Measurements from ENCODE around the gene OSBPL2. TPM values are rescaled to one million over a fixed set of nuclear protein-coding genes. Genes with fewer than 3 reads are reported as not detected.

Gene OSBPL2
- total and polyA plus RNA-seq, 7 experiments from 2014 or later, result 14.6 to 80.8 (median 58.3) TPM

DNA sequence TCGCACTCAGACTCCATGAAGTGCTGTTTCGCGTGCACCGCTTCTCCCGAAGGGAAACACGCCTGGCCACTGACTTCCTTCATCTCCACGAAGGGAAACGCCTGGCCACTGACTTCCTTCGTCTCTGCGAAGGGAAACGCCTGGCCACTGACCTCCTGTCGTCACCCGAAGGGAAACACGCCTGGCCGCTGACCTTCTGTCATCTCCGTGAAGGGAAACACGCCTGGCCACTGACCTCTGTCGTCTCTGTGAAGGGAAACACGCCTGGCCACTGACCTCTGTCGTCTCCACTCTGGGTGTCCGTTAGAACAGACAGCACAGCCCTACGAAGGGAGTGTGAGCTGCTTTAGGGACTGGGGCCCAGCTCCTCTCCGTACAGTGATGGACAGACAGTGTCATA is 47.4 kb downstream of the OSBPL2 start:
- Histone ChIP-seq H3K9me3 (ENCODE audit: control insufficient read depth in 2 of 3, low read length in 3 of 3) (no peaks in the 10 kb centered on the region), H3K27ac (ENCODE audit: low read depth, low read length) (no peak overlapping the region), H3K4me1 (ENCODE audit: control insufficient read depth in 2 of 2, insufficient read depth in 2 of 2, low read length in 2 of 2) (no peaks in the 10 kb centered on the region), H3K27me3 (ENCODE audit: control insufficient read depth in 2 of 2, insufficient read depth in 2 of 2, low read length in 2 of 2) (no peaks in the 10 kb centered on the region), H3K36me3 (ENCODE audit: control insufficient read depth in 2 of 3, insufficient read depth in 3 of 3, low read length in 3 of 3) (peaks cover 0 to 87% (median 8%) of the 10 kb centered on the region in 3 experiments), H3K4me3 (ENCODE audit: low read length) (no peak overlapping the region)
- Mint-ChIP-seq H3K4me3 (no peak overlapping the region), H3K9me3 (no peaks in the 10 kb centered on the region), H3K36me3 (peaks cover 4 to 30% (median 12%) of the 10 kb centered on the region in 5 donors), H3K4me1 (no peaks in the 10 kb centered on the region), H3K27ac (no peak overlapping the region), H3K27me3 (no peaks in the 10 kb centered on the region)
- no peak for DNase-seq
- no peak for ATAC-seq
- intact Hi-C loops (cut with micrococcal nuclease), result no loop called here
- CTCF ChIA-PET, result interaction anchor here (0.6 kb wide), 1 partner anchor 275 kb away, joined by 3 read pairs; no protein-coding TSS in a partner anchor
- POLR2A ChIA-PET, result no interaction called here

GRCh38 chr20:62286493-62287064 is 48.3 kb downstream of the OSBPL2 start:
- no peak for DNase-seq
- ChIA-PET POLR2A (no interaction called here), CTCF (no interaction called here)
- peaks cover 0 to 86% (median 6%) of the 10 kb centered on the region in 3 experiments for H3K36me3 ChIP-seq (ENCODE audit: control insufficient read depth in 2 of 3, insufficient read depth in 3 of 3, low read length in 3 of 3)
- no peak overlapping the region for H3K4me3 ChIP-seq (ENCODE audit: low read length)
- H3K4me1 Mint-ChIP-seq, result peaks cover 0 to 4% (median 0%) of the 10 kb centered on the region in 7 donors
- ATAC-seq, result no peak
- no peaks in the 10 kb centered on the region for H3K27me3 ChIP-seq (ENCODE audit: control insufficient read depth in 2 of 2, insufficient read depth in 2 of 2, low read length in 2 of 2)
- intact Hi-C loops (cut with micrococcal nuclease), result no loop called here
- no peaks in the 10 kb centered on the region for H3K9me3 ChIP-seq (ENCODE audit: control insufficient read depth in 2 of 3, low read length in 3 of 3)
- H3K27me3 Mint-ChIP-seq, result no peaks in the 10 kb centered on the region
- no peak overlapping the region for H3K27ac ChIP-seq (ENCODE audit: low read depth, low read length)
- no peaks in the 10 kb centered on the region for H3K9me3 Mint-ChIP-seq
- no peak overlapping the region for H3K27ac Mint-ChIP-seq
- H3K36me3 Mint-ChIP-seq, result peaks cover 4 to 25% (median 11%) of the 10 kb centered on the region in 5 donors
- H3K4me1 ChIP-seq (ENCODE audit: control insufficient read depth in 2 of 2, insufficient read depth in 2 of 2, low read length in 2 of 2), result no peaks in the 10 kb centered on the region
- no peak overlapping the region for H3K4me3 Mint-ChIP-seq

GRCh38 chr20:62287129-62287528 is 48.8 kb downstream of the OSBPL2 start:
- no peaks in the 10 kb centered on the region for H3K9me3 ChIP-seq (ENCODE audit: control insufficient read depth in 2 of 3, low read length in 3 of 3)
- CTCF ChIA-PET, result no interaction called here
- peaks cover 0 to 86% (median 4%) of the 10 kb centered on the region in 3 experiments for H3K36me3 ChIP-seq (ENCODE audit: control insufficient read depth in 2 of 3, insufficient read depth in 3 of 3, low read length in 3 of 3)
- no peak overlapping the region for H3K27ac ChIP-seq (ENCODE audit: low read depth, low read length)
- intact Hi-C loops (cut with micrococcal nuclease), result no loop called here
- H3K4me1 ChIP-seq (ENCODE audit: control insufficient read depth in 2 of 2, insufficient read depth in 2 of 2, low read length in 2 of 2), result peaks cover 0 to 4% of the 10 kb centered on the region in 2 donors
- H3K27me3 Mint-ChIP-seq, result no peaks in the 10 kb centered on the region
- peaks cover 0 to 4% (median 0%) of the 10 kb centered on the region in 7 donors for H3K4me1 Mint-ChIP-seq
- DNase-seq (no peak), ATAC-seq (no peak)
- no peak overlapping the region for H3K27ac Mint-ChIP-seq
- H3K4me3 Mint-ChIP-seq, result no peak overlapping the region
- no peaks in the 10 kb centered on the region for H3K27me3 ChIP-seq (ENCODE audit: control insufficient read depth in 2 of 2, insufficient read depth in 2 of 2, low read length in 2 of 2)
- H3K4me3 ChIP-seq (ENCODE audit: low read length), result no peak overlapping the region
- H3K9me3 Mint-ChIP-seq, result no peaks in the 10 kb centered on the region
- H3K36me3 Mint-ChIP-seq, result peaks cover 4 to 20% (median 10%) of the 10 kb centered on the region in 5 donors
- POLR2A ChIA-PET, result no interaction called here

GRCh38 chr20:62287759-62288534 is 49.6 kb downstream of the OSBPL2 start:
- Mint-ChIP-seq H3K27ac (peak overlapping the region in 1 of 9 donors; percentile 26), H3K4me3 (no peak overlapping the region), H3K36me3 (peaks cover 4 to 19% (median 10%) of the 10 kb centered on the region in 5 donors), H3K27me3 (no peaks in the 10 kb centered on the region), H3K9me3 (no peaks in the 10 kb centered on the region), H3K4me1 (peaks cover 0 to 4% (median 0%) of the 10 kb centered on the region in 7 donors)
- CTCF ChIA-PET, result no interaction called here
- Histone ChIP-seq H3K27ac (ENCODE audit: low read depth, low read length) (no peak overlapping the region), H3K9me3 (ENCODE audit: control insufficient read depth in 2 of 3, low read length in 3 of 3) (no peaks in the 10 kb centered on the region), H3K27me3 (ENCODE audit: control insufficient read depth in 2 of 2, insufficient read depth in 2 of 2, low read length in 2 of 2) (no peaks in the 10 kb centered on the region), H3K4me1 (ENCODE audit: control insufficient read depth in 2 of 2, insufficient read depth in 2 of 2, low read length in 2 of 2) (peaks cover 0 to 8% of the 10 kb centered on the region in 2 donors), H3K4me3 (ENCODE audit: low read length) (no peak overlapping the region), H3K36me3 (ENCODE audit: control insufficient read depth in 2 of 3, insufficient read depth in 3 of 3, low read length in 3 of 3) (peaks cover 0 to 83% (median 4%) of the 10 kb centered on the region in 3 experiments)
- no peak for ATAC-seq
- intact Hi-C loops (cut with micrococcal nuclease), result no loop called here
- no peak for DNase-seq
- POLR2A ChIA-PET, result no interaction called here

DNA sequence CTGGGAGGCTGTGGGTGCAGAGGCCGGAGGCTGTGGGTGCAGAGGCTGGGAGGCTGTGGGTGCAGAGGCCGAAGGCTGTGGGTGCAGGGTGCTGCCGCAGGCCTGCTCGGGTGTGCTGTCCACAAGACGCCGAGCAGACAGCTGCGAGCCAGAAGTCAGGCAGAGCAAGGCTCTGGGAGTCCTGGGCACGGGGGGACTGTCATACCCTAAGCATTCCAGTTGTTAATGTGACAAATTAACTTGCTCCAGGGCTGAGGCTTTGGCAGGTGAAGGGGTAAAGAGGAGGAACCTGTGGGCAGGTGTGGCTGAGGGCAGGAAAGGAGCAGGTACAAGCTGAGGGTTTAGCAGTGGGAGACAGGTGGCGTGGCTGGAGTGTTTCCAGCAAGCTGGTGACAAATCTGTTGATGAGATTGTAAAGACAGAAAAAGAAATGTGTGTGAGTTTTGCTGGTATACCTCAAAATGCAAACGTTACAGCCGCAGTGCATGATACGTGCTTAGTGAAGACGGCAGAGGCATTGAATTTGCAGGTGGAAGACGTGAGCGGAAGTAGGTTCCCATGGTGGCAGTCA is 50.3 kb downstream of the OSBPL2 start:
- no peak overlapping the region for H3K27ac ChIP-seq (ENCODE audit: low read depth, low read length)
- intact Hi-C loops (cut with micrococcal nuclease), result no loop called here
- ChIA-PET CTCF (no interaction called here), POLR2A (no interaction called here)
- Mint-ChIP-seq H3K27me3 (no peaks in the 10 kb centered on the region), H3K4me1 (peaks cover 0 to 4% (median 0%) of the 10 kb centered on the region in 7 donors), H3K27ac (peak overlapping the region in 2 of 9 donors; percentile 46 to 60), H3K4me3 (no peak overlapping the region), H3K36me3 (peaks cover 4 to 21% (median 10%) of the 10 kb centered on the region in 5 donors), H3K9me3 (no peaks in the 10 kb centered on the region)
- H3K4me3 ChIP-seq (ENCODE audit: low read length), result no peak overlapping the region
- no peaks in the 10 kb centered on the region for H3K9me3 ChIP-seq (ENCODE audit: control insufficient read depth in 2 of 3, low read length in 3 of 3)
- H3K27me3 ChIP-seq (ENCODE audit: control insufficient read depth in 2 of 2, insufficient read depth in 2 of 2, low read length in 2 of 2), result no peaks in the 10 kb centered on the region
- ATAC-seq, result no peak
- H3K36me3 ChIP-seq (ENCODE audit: control insufficient read depth in 2 of 3, insufficient read depth in 3 of 3, low read length in 3 of 3), result peaks cover 0 to 82% (median 4%) of the 10 kb centered on the region in 3 experiments
- DNase-seq, result no peak
- peaks cover 0 to 8% of the 10 kb centered on the region in 2 donors for H3K4me1 ChIP-seq (ENCODE audit: control insufficient read depth in 2 of 2, insufficient read depth in 2 of 2, low read length in 2 of 2)

GRCh38 chr20:62289131-62289530 is 50.8 kb downstream of the OSBPL2 start:
- H3K4me1 Mint-ChIP-seq, result peaks cover 0 to 4% (median 0%) of the 10 kb centered on the region in 7 donors
- no peak overlapping the region for H3K27ac Mint-ChIP-seq
- no peaks in the 10 kb centered on the region for H3K9me3 Mint-ChIP-seq
- intact Hi-C loops (cut with micrococcal nuclease), result no loop called here
- POLR2A ChIA-PET, result no interaction called here
- peaks cover 4 to 21% (median 10%) of the 10 kb centered on the region in 5 donors for H3K36me3 Mint-ChIP-seq
- ATAC-seq (no peak), DNase-seq (no peak)
- H3K4me3 Mint-ChIP-seq, result no peak overlapping the region
- Histone ChIP-seq H3K27ac (ENCODE audit: low read depth, low read length) (no peak overlapping the region), H3K27me3 (ENCODE audit: control insufficient read depth in 2 of 2, insufficient read depth in 2 of 2, low read length in 2 of 2) (no peaks in the 10 kb centered on the region), H3K4me1 (ENCODE audit: control insufficient read depth in 2 of 2, insufficient read depth in 2 of 2, low read length in 2 of 2) (peaks cover 0 to 8% of the 10 kb centered on the region in 2 donors), H3K9me3 (ENCODE audit: control insufficient read depth in 2 of 3, low read length in 3 of 3) (no peaks in the 10 kb centered on the region), H3K4me3 (ENCODE audit: low read length) (no peak overlapping the region), H3K36me3 (ENCODE audit: control insufficient read depth in 2 of 3, insufficient read depth in 3 of 3, low read length in 3 of 3) (peaks cover 0 to 82% (median 9%) of the 10 kb centered on the region in 3 experiments)
- CTCF ChIA-PET, result no interaction called here
- no peaks in the 10 kb centered on the region for H3K27me3 Mint-ChIP-seq
